ENCODE results near the gene COL23A1. TPM values are rescaled to one million over a fixed set of nuclear protein-coding genes. Genes with fewer than 3 reads are reported as not detected.

COL23A1 gene
- total RNA-seq, 1 donor from 2014 or later: 2.9 TPM

GRCh38 chr5:178285399-178286225 is 304.6 kb downstream of the COL23A1 start:
- Mint-ChIP-seq H3K36me3 (ENCODE audit: unreplicated experiment) (peaks cover 5% of the 10 kb centered on the region), H3K27me3 (ENCODE audit: unreplicated experiment) (peaks cover 13% of the 10 kb centered on the region), H3K4me3 (ENCODE audit: unreplicated experiment) (no peak overlapping the region), H3K27ac (ENCODE audit: unreplicated experiment) (no peak overlapping the region), H3K4me1 (ENCODE audit: low read depth, unreplicated experiment) (peaks cover 21% of the 10 kb centered on the region), H3K9me3 (ENCODE audit: unreplicated experiment) (peaks cover 5% of the 10 kb centered on the region)
- TF ChIP-seq CTCF (IDR thresholded peaks at IDR 0.05; ENCODE audit: partially characterized antibody, unreplicated experiment): no peak
- DNase-seq: peak; percentile 5

- DNase-seq: peak; percentile 11
- no peak for TF ChIP-seq CTCF (IDR thresholded peaks at IDR 0.05; ENCODE audit: partially characterized antibody, unreplicated experiment)
- H3K27me3 Mint-ChIP-seq (ENCODE audit: unreplicated experiment): peaks cover 12% of the 10 kb centered on the region
- H3K4me1 Mint-ChIP-seq (ENCODE audit: low read depth, unreplicated experiment): peaks cover 19% of the 10 kb centered on the region
- peaks cover 3% of the 10 kb centered on the region for H3K9me3 Mint-ChIP-seq (ENCODE audit: unreplicated experiment)
- peaks cover 5% of the 10 kb centered on the region for H3K36me3 Mint-ChIP-seq (ENCODE audit: unreplicated experiment)
- H3K4me3 Mint-ChIP-seq (ENCODE audit: unreplicated experiment): no peak overlapping the region
- H3K27ac Mint-ChIP-seq (ENCODE audit: unreplicated experiment): no peak overlapping the region
These were observed 305.2 kb downstream of the COL23A1 start for GRCh38 chr5:178284996-178285395.

- H3K4me1 Mint-ChIP-seq (ENCODE audit: low read depth, unreplicated experiment): peaks cover 19% of the 10 kb centered on the region
- DNase-seq: no peak
- H3K27me3 Mint-ChIP-seq (ENCODE audit: unreplicated experiment): peaks cover 16% of the 10 kb centered on the region
- TF ChIP-seq CTCF (IDR thresholded peaks at IDR 0.05; ENCODE audit: partially characterized antibody, unreplicated experiment): peak; percentile 96
- H3K36me3 Mint-ChIP-seq (ENCODE audit: unreplicated experiment): peaks cover 5% of the 10 kb centered on the region
- H3K27ac Mint-ChIP-seq (ENCODE audit: unreplicated experiment): no peak overlapping the region
- no peak overlapping the region for H3K4me3 Mint-ChIP-seq (ENCODE audit: unreplicated experiment)
- H3K9me3 Mint-ChIP-seq (ENCODE audit: unreplicated experiment): peaks cover 2% of the 10 kb centered on the region
These were observed 306.0 kb downstream of the COL23A1 start for GRCh38 chr5:178284093-178284675.

GRCh38 chr5:178283520-178283919 is 306.7 kb downstream of the COL23A1 start:
- H3K4me3 Mint-ChIP-seq (ENCODE audit: unreplicated experiment): no peak overlapping the region
- H3K4me1 Mint-ChIP-seq (ENCODE audit: low read depth, unreplicated experiment): peaks cover 17% of the 10 kb centered on the region
- no peak for DNase-seq
- peaks cover 12% of the 10 kb centered on the region for H3K27me3 Mint-ChIP-seq (ENCODE audit: unreplicated experiment)
- TF ChIP-seq CTCF (IDR thresholded peaks at IDR 0.05; ENCODE audit: partially characterized antibody, unreplicated experiment): no peak
- H3K27ac Mint-ChIP-seq (ENCODE audit: unreplicated experiment): no peak overlapping the region
- H3K9me3 Mint-ChIP-seq (ENCODE audit: unreplicated experiment): peaks cover 4% of the 10 kb centered on the region
- H3K36me3 Mint-ChIP-seq (ENCODE audit: unreplicated experiment): peaks cover 5% of the 10 kb centered on the region

- no peak for TF ChIP-seq CTCF (IDR thresholded peaks at IDR 0.05; ENCODE audit: partially characterized antibody, unreplicated experiment)
- Mint-ChIP-seq H3K36me3 (ENCODE audit: unreplicated experiment) (peaks cover 5% of the 10 kb centered on the region), H3K9me3 (ENCODE audit: unreplicated experiment) (peaks cover 5% of the 10 kb centered on the region), H3K27ac (ENCODE audit: unreplicated experiment) (no peak overlapping the region), H3K4me3 (ENCODE audit: unreplicated experiment) (no peak overlapping the region), H3K4me1 (ENCODE audit: low read depth, unreplicated experiment) (peaks cover 9% of the 10 kb centered on the region), H3K27me3 (ENCODE audit: unreplicated experiment) (peaks cover 9% of the 10 kb centered on the region)
- DNase-seq: no peak
These were observed 307.8 kb downstream of the COL23A1 start for GRCh38 chr5:178282391-178282790.

All from glutamatergic neuron (in vitro differentiated cells).